ENCODE results near the gene MPPED2. TPM values are rescaled to one million over a fixed set of nuclear protein-coding genes. Genes with fewer than 3 reads are reported as not detected.

MPPED2 gene
- total RNA-seq, 2 donors from 2014 or later = 0.57 to 1.8 TPM

- intact Hi-C loops (cut with DNase I) = no loop called here
- no peak overlapping the region for H3K4me3 ChIP-seq
- no peak for TF ChIP-seq CTCF (IDR thresholded peaks at IDR 0.05)
- H3K9ac ChIP-seq (ENCODE audit: low read depth in 2 of 2, low read length in 2 of 2) = no peak overlapping the region
- no peak overlapping the region for H3K27ac ChIP-seq
- no peaks in the 10 kb centered on the region for H3K36me3 ChIP-seq
- no peaks in the 10 kb centered on the region for H3K4me1 ChIP-seq
- H3K9me3 ChIP-seq = no peaks in the 10 kb centered on the region
- no peaks in the 10 kb centered on the region for H3K27me3 ChIP-seq
- DNase-seq = peak; percentile 22
Observed at GRCh38 chr11:30545507-30545906, 40.6 kb downstream of the MPPED2 start.

- Histone ChIP-seq H3K9ac (ENCODE audit: low read depth in 2 of 2, low read length in 2 of 2) (no peak overlapping the region), H3K36me3 (no peaks in the 10 kb centered on the region), H3K4me1 (no peaks in the 10 kb centered on the region), H3K27ac (no peak overlapping the region), H3K27me3 (no peaks in the 10 kb centered on the region), H3K4me3 (no peak overlapping the region), H3K9me3 (no peaks in the 10 kb centered on the region)
- DNase-seq = no peak
- intact Hi-C loops (cut with DNase I) = no loop called here
- TF ChIP-seq CTCF (IDR thresholded peaks at IDR 0.05) = no peak
Observed at GRCh38 chr11:30543066-30543465, 43.1 kb downstream of the MPPED2 start.

GRCh38 chr11:30540781-30541180 lies 45.4 kb downstream of the MPPED2 start:
- Histone ChIP-seq H3K36me3 (no peaks in the 10 kb centered on the region), H3K27ac (no peak overlapping the region), H3K4me1 (no peaks in the 10 kb centered on the region), H3K9me3 (no peaks in the 10 kb centered on the region), H3K27me3 (no peaks in the 10 kb centered on the region), H3K9ac (ENCODE audit: low read depth in 2 of 2, low read length in 2 of 2) (no peak overlapping the region), H3K4me3 (no peak overlapping the region)
- no peak for DNase-seq
- intact Hi-C loops (cut with DNase I) = no loop called here
- no peak for TF ChIP-seq CTCF (IDR thresholded peaks at IDR 0.05)

DNA sequence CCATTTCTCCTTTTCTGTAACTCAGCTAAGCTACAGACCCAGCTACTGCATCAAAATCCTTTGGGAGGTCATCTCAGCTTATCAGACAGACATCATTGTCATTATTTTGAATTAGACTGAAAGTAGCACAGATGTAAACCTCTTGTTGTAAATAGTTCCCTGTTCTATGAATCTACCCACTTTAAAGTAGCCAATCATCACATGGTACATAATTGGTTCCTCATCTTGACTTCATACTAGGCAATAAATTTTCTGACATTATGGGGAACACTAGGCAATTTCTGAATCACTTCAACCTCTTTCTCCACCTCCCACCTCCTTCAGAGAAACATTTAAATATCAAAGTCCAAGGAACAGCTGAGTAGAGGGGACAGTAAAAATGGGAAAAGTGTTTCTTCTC lies 47.9 kb downstream of the MPPED2 start:
- H3K4me1 ChIP-seq = no peaks in the 10 kb centered on the region
- no peaks in the 10 kb centered on the region for H3K27me3 ChIP-seq
- no peak overlapping the region for H3K9ac ChIP-seq (ENCODE audit: low read depth in 2 of 2, low read length in 2 of 2)
- H3K27ac ChIP-seq = no peak overlapping the region
- no peaks in the 10 kb centered on the region for H3K36me3 ChIP-seq
- intact Hi-C loops (cut with DNase I) = no loop called here
- TF ChIP-seq CTCF (IDR thresholded peaks at IDR 0.05) = no peak
- no peak overlapping the region for H3K4me3 ChIP-seq
- no peak for DNase-seq
- no peaks in the 10 kb centered on the region for H3K9me3 ChIP-seq

- Histone ChIP-seq H3K9ac (ENCODE audit: low read depth in 2 of 2, low read length in 2 of 2) (no peak overlapping the region), H3K27ac (no peak overlapping the region), H3K9me3 (no peaks in the 10 kb centered on the region), H3K4me1 (no peaks in the 10 kb centered on the region), H3K4me3 (no peak overlapping the region), H3K27me3 (no peaks in the 10 kb centered on the region), H3K36me3 (no peaks in the 10 kb centered on the region)
- no peak for TF ChIP-seq CTCF (IDR thresholded peaks at IDR 0.05)
- no peak for DNase-seq
- intact Hi-C loops (cut with DNase I) = no loop called here
Observed at GRCh38 chr11:30535818-30536217, 50.3 kb downstream of the MPPED2 start.
